ENCODE data around the gene TBCA. TPM values are rescaled to one million over a fixed set of nuclear protein-coding genes. Genes with fewer than 3 reads are reported as not detected.

Gene TBCA
- total and polyA plus RNA-seq, 9 of the 15 experiments (the other 6 are each of a cell fraction or from before 2014, with no cell fraction given) = 164 to 661 (median 334) TPM

GRCh38 chr5:77775790-77776553 is at the start of gene TBCA (continued):
- TF ChIP-seq ZNF766 (CRISPR knock-in tag; conservative IDR thresholded peaks at IDR 0.05) (peak; percentile 58), ZNF695 (CRISPR knock-in tag; IDR thresholded peaks at IDR 0.05) (no peak), PHB (CRISPR knock-in tag; IDR thresholded peaks at IDR 0.05) (no peak), NR3C1 (CRISPR knock-in tag; IDR thresholded peaks at IDR 0.05) (peak; percentile 87), RFX7 (CRISPR knock-in tag; IDR thresholded peaks at IDR 0.05) (no peak), SRSF3 (IDR thresholded peaks at IDR 0.05; ENCODE audit: insufficient read depth, low read length) (no peak), ZNF124 (CRISPR knock-in tag; IDR thresholded peaks at IDR 0.05) (peak; percentile 89; the same call in 1 of the 2 replicates), MLX (CRISPR knock-in tag; conservative IDR thresholded peaks at IDR 0.05) (no peak; a peak in 1 of 4 replicates), POLR2H (tag; IDR thresholded peaks at IDR 0.05; ENCODE audit: low read depth) (peak; percentile 57; the same call in 1 of the 2 replicates), TFAP4 (CRISPR knock-in tag; IDR thresholded peaks at IDR 0.05; ENCODE audit: borderline replicate concordance) (peak; percentile 67), ZNF354B (CRISPR knock-in tag; IDR thresholded peaks at IDR 0.05) (no peak), ZNF764 (CRISPR knock-in tag; IDR thresholded peaks at IDR 0.05; ENCODE audit: low read depth) (no peak), NBN (IDR thresholded peaks at IDR 0.05; ENCODE audit: low read depth) (no peak), SRF (CRISPR knock-in tag; IDR thresholded peaks at IDR 0.05) (no peak), CHD1 (IDR thresholded peaks at IDR 0.05; ENCODE audit: low read length) (no peak), MCM5 (IDR thresholded peaks at IDR 0.05; ENCODE audit: low read depth) (no peak), RREB1 (CRISPR knock-in tag; IDR thresholded peaks at IDR 0.05) (no peak), RBFOX2 (IDR thresholded peaks at IDR 0.05; ENCODE audit: low read depth, low read length) (peak; percentile 97), SP1 (CRISPR knock-in tag; IDR thresholded peaks at IDR 0.05) (peak; percentile 64)
- TF ChIP-seq, protein P1, sequence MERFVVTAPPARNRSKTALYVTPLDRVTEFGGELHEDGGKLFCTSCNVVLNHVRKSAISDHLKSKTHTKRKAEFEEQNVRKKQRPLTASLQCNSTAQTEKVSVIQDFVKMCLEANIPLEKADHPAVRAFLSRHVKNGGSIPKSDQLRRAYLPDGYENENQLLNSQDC (CRISPR knock-in tag; IDR thresholded peaks at IDR 0.05) = no peak
